Endodermal cell (in vitro differentiated cells): ENCODE data around the gene HLCS. TPM values are rescaled to one million over a fixed set of nuclear protein-coding genes. Genes with fewer than 3 reads are reported as not detected.

ENCODE experiments used
- DNase-seq: peaks from one replicate; pipeline ENCODE4 v3.0.0-alpha.2; 2017
- H3K27ac ChIP-seq: 2 replicates; pipeline ENCODE4 v1.5.1; 2013; ENCODE audit warnings: mild to moderate bottlenecking, low read depth, low read length, moderate library complexity
- H3K27me3 ChIP-seq: 2 replicates; pipeline ENCODE4 v1.6.1; 2013; ENCODE audit warnings: mild to moderate bottlenecking, low read length, moderate library complexity; ENCODE audit not compliant: insufficient read depth, control insufficient read depth, poor library complexity, severe bottlenecking
- H3K36me3 ChIP-seq: 2 replicates; pipeline ENCODE4 v1.7.0; 2013; ENCODE audit warnings: mild to moderate bottlenecking, low read length, moderate library complexity; ENCODE audit not compliant: control insufficient read depth, insufficient read depth
- H3K4me1 ChIP-seq: one replicate; pipeline ENCODE4 v1.7.0; 2013; ENCODE audit warnings: low read length; ENCODE audit not compliant: control insufficient read depth, insufficient read depth
- H3K4me3 ChIP-seq: 2 replicates; pipeline ENCODE4 v1.5.1; 2013; ENCODE audit warnings: mild to moderate bottlenecking, low read length, moderate library complexity
- H3K9ac ChIP-seq: 2 replicates; pipeline ENCODE4 v1.6.1; 2013; ENCODE audit warnings: mild to moderate bottlenecking, low read length, moderate library complexity; ENCODE audit not compliant: poor library complexity, severe bottlenecking; ENCODE audit errors: extremely low read depth
- H3K9me3 ChIP-seq: 2 replicates; pipeline ENCODE4 v1.6.1; 2013; ENCODE audit warnings: mild to moderate bottlenecking, low read length, moderate library complexity; ENCODE audit not compliant: control insufficient read depth
- H3K27ac Mint-ChIP-seq: 2 replicates; pipeline ENCODE4 v1.8.0; 2020; ENCODE audit warnings: mixed read lengths
- H3K27me3 Mint-ChIP-seq: 2 replicates; pipeline ENCODE4 v1.8.0; 2021; ENCODE audit warnings: mild to moderate bottlenecking, mixed read lengths; ENCODE audit not compliant: insufficient read depth
- H3K36me3 Mint-ChIP-seq: 2 replicates; pipeline ENCODE4 v1.8.0; 2020; ENCODE audit warnings: low read depth, mixed read lengths
- H3K4me1 Mint-ChIP-seq: 2 replicates; pipeline ENCODE4 v1.8.0; 2020; ENCODE audit warnings: mixed read lengths
- H3K4me3 Mint-ChIP-seq: 2 replicates; pipeline ENCODE4 v1.8.0; 2020; ENCODE audit warnings: mild to moderate bottlenecking, moderate library complexity, mixed read lengths
- H3K9me3 Mint-ChIP-seq: 2 replicates; pipeline ENCODE4 v1.8.0; 2020; ENCODE audit warnings: mild to moderate bottlenecking, mixed read lengths
- CTCF ChIP-seq: fragments of 200-600 bp; sonication (generic); conservative IDR thresholded peaks from 2 replicates; pipeline ENCODE4 v1.5.0; 2021; ENCODE audit warnings: antibody characterized with exemption, mild to moderate bottlenecking
- WGBS, 2 experiments: methylation state at CpG; one replicate each; pipeline versions ENCODE4 v1.1.5 to v1.1.7; 2013; ENCODE audit warnings: missing lambda C conversion rate in 2 of 2, mixed read lengths in 1 of 2; ENCODE audit not compliant: insufficient coverage in 1 of 2, insufficient read length in 1 of 2; 5-methylcytosine and 5-hydroxymethylcytosine counted together
- total RNA-seq, 2 donors: library from RNA; stranded (reverse); fragmentation: NEBNext Ultra II Directional in 1 of 2; extraction: Animal tissue kit (Norgen Biotek cat#: 25700) in 1 of 2; gene quantifications; 2 replicates in 1 of 2; 3 replicates in 1 of 2; pipeline ENCODE4 v1.2.1, GENCODE V29; 2021

HLCS gene
- total RNA-seq, 2 donors from 2014 or later: 25.0 to 30.1 TPM

GRCh38 chr21:36791695-36792470, 174.6 kb downstream of the HLCS start:
- H3K27ac Mint-ChIP-seq: no peak overlapping the region
- no peak for DNase-seq

GRCh38 chr21:36791180-36791579, 175.3 kb downstream of the HLCS start:
- H3K9me3 Mint-ChIP-seq: no peaks in the 10 kb centered on the region
- H3K36me3 ChIP-seq: no peaks in the 10 kb centered on the region
- peaks cover 10% of the 10 kb centered on the region for H3K4me1 Mint-ChIP-seq
- no peak overlapping the region for H3K27ac ChIP-seq
- no peak overlapping the region for H3K4me3 ChIP-seq
- H3K9me3 ChIP-seq: peaks cover 5% of the 10 kb centered on the region
- no peak overlapping the region for H3K4me3 Mint-ChIP-seq
- H3K4me1 ChIP-seq: no peaks in the 10 kb centered on the region
- no peak for TF ChIP-seq CTCF
- H3K9ac ChIP-seq: no peak overlapping the region
- H3K36me3 Mint-ChIP-seq: no peaks in the 10 kb centered on the region
- 94 to 100% methylated on average over 1 to 10 of the region's 10 CpGs for WGBS, 2 experiments
- no peak overlapping the region for H3K27ac Mint-ChIP-seq
- H3K27me3 Mint-ChIP-seq: no peaks in the 10 kb centered on the region
- DNase-seq: no peak
- no peaks in the 10 kb centered on the region for H3K27me3 ChIP-seq

More at GRCh38 chr21:36791695-36792470, 174.6 kb downstream of the HLCS start:
- H3K4me3 ChIP-seq: no peak overlapping the region
- H3K27ac ChIP-seq: no peak overlapping the region
- Mint-ChIP-seq H3K4me3 (no peak overlapping the region), H3K4me1 (peaks cover 10% of the 10 kb centered on the region), H3K36me3 (no peaks in the 10 kb centered on the region), H3K27me3 (no peaks in the 10 kb centered on the region), H3K9me3 (no peaks in the 10 kb centered on the region)
- peaks cover 11% of the 10 kb centered on the region for H3K9me3 ChIP-seq
- H3K4me1 ChIP-seq: no peaks in the 10 kb centered on the region
- H3K9ac ChIP-seq: no peak overlapping the region
- no peak for TF ChIP-seq CTCF
- 75 to 76% methylated on average over 10 to 21 of the region's 21 CpGs for WGBS, 2 experiments
- no peaks in the 10 kb centered on the region for H3K27me3 ChIP-seq
- H3K36me3 ChIP-seq: no peaks in the 10 kb centered on the region

- Mint-ChIP-seq H3K36me3 (no peaks in the 10 kb centered on the region), H3K4me3 (no peak overlapping the region), H3K27me3 (no peaks in the 10 kb centered on the region), H3K27ac (no peak overlapping the region), H3K4me1 (peaks cover 10% of the 10 kb centered on the region), H3K9me3 (no peaks in the 10 kb centered on the region)
- Histone ChIP-seq H3K4me1 (no peaks in the 10 kb centered on the region), H3K9ac (no peak overlapping the region), H3K27me3 (no peaks in the 10 kb centered on the region), H3K36me3 (no peaks in the 10 kb centered on the region), H3K9me3 (no peaks in the 10 kb centered on the region), H3K27ac (no peak overlapping the region), H3K4me3 (no peak overlapping the region)
- no peak for DNase-seq
- no peak for TF ChIP-seq CTCF
- WGBS, 2 experiments: 95 to 97% methylated on average over 7 of the region's 7 CpGs
Measured at GRCh38 chr21:36790616-36791015, 175.9 kb downstream of the HLCS start.
